PC-3 (cell line): ENCODE data around the gene UVSSA. TPM values are rescaled to one million over a fixed set of nuclear protein-coding genes. Genes with fewer than 3 reads are reported as not detected.

ENCODE experiments used
- ATAC-seq: fragments of 200-7000 bp; cut with Tn5 transposase; 2 replicates; pipeline ENCODE4 v1.9.1; 2020; ENCODE audit warnings: mild to moderate bottlenecking, moderate library complexity
- BruUV-seq: library from RNA; stranded (reverse); fragments of 400-500 nt; replicated peaks from 2 replicates; lab custom pipeline; 2021; lab: Mats Ljungman, UMichigan
- CTCF ChIA-PET: fragments of 300-600 bp; sonication (Branson Sonifier 250); formaldehyde crosslinking; loops from one replicate; lab custom pipeline; 2022; ENCODE audit warnings: antibody characterized with exemption; lab: Charles Lee
- POLR2A ChIA-PET: fragments of 300-600 bp; sonication (Branson Sonifier 250); formaldehyde crosslinking; loops from one replicate; lab custom pipeline; 2022; ENCODE audit warnings: antibody characterized with exemption; ENCODE audit not compliant: unreplicated experiment; lab: Charles Lee
- DNase-seq: peaks from one replicate; pipeline ENCODE4 v3.0.0-alpha.2; 2015
- H2AFZ ChIP-seq: fragments of 300-600 bp; sonication (generic); 2 replicates; pipeline ENCODE4 v1.6.0; 2016; ENCODE audit warnings: antibody characterized with exemption, low read length
- H3F3A ChIP-seq: fragments of 300-600 bp; sonication (generic); one replicate; pipeline ENCODE4 v1.6.0; 2017; ENCODE audit warnings: antibody characterized with exemption, low read length, control low read depth, mild to moderate bottlenecking; ENCODE audit not compliant: unreplicated experiment
- H3K27ac ChIP-seq: fragments of 300-600 bp; sonication (generic); 2 replicates; pipeline ENCODE4 v1.5.1; 2016; ENCODE audit warnings: mild to moderate bottlenecking, low read length
- H3K27me3 ChIP-seq: fragments of 300-600 bp; sonication (generic); 2 replicates; pipeline ENCODE4 v1.6.1; 2016; ENCODE audit warnings: low read length, mixed read lengths
- H3K36me3 ChIP-seq: fragments of 300-600 bp; sonication (generic); 2 replicates; pipeline ENCODE4 v1.6.1; 2016; ENCODE audit warnings: low read depth, mixed run types, low read length, mixed read lengths
- H3K4me1 ChIP-seq: fragments of 300-600 bp; sonication (generic); 2 replicates; pipeline ENCODE4 v1.5.1; 2016; ENCODE audit warnings: low read length; ENCODE audit not compliant: insufficient read depth
- H3K4me2 ChIP-seq: fragments of 300-600 bp; sonication (generic); 2 replicates; pipeline ENCODE4 v1.6.0; 2016; ENCODE audit warnings: low read length
- H3K4me3 ChIP-seq: fragments of 300-600 bp; sonication (generic); 2 replicates; pipeline ENCODE4 v1.5.1; 2016; ENCODE audit warnings: mild to moderate bottlenecking, low read length, mixed read lengths
- H3K79me2 ChIP-seq: fragments of 300-600 bp; sonication (generic); 2 replicates; pipeline ENCODE4 v1.6.1; 2017; ENCODE audit warnings: low read length, mixed read lengths
- H3K9ac ChIP-seq: fragments of 300-600 bp; sonication (generic); 2 replicates; pipeline ENCODE4 v1.6.0; 2016; ENCODE audit warnings: mild to moderate bottlenecking, low read length
- H3K9me2 ChIP-seq: fragments of 300-600 bp; sonication (generic); replicated peaks from 2 replicates; pipeline ENCODE4 v1.6.1; 2016; ENCODE audit warnings: mixed run types, low read length, mixed read lengths
- H3K9me3 ChIP-seq: fragments of 300-600 bp; sonication (generic); 2 replicates; pipeline ENCODE4 v1.6.1; 2016; ENCODE audit warnings: low read length, mixed read lengths
- H4K20me1 ChIP-seq: fragments of 300-600 bp; sonication (generic); 2 replicates; pipeline ENCODE4 v1.6.1; 2016; ENCODE audit warnings: low read length, mixed read lengths
- CTCF ChIP-seq: fragments of 300-600 bp; sonication (generic); conservative IDR thresholded peaks from 2 replicates; pipeline ENCODE4 v1.5.1; 2017; ENCODE audit warnings: antibody characterized with exemption, low read depth, mild to moderate bottlenecking, low read length
- EZH2 ChIP-seq: fragments of 300-600 bp; sonication (generic); IDR thresholded peaks from one replicate; pipeline ENCODE4 v1.6.1; 2017; ENCODE audit warnings: antibody characterized with exemption, mild to moderate bottlenecking, low read length; ENCODE audit not compliant: unreplicated experiment
- EZH2phosphoT487 ChIP-seq: fragments of 300-600 bp; sonication (generic); IDR thresholded peaks from 2 replicates; pipeline ENCODE4 v1.6.1; 2018; ENCODE audit warnings: mild to moderate bottlenecking, antibody characterized with exemption, low read length, borderline replicate concordance
- intact Hi-C: fragments of 100-400 bp; cut with micrococcal nuclease; formaldehyde crosslinking; loops from 2 replicates; pipeline ENCODE4 v1.9.0; 2023
- total RNA-seq: library from RNA; depleted of rRNA; stranded (reverse); fragments of >200 nt; gene quantifications from 2 replicates; pipeline ENCODE4 v1.2.3, GENCODE V29; 2014

The UVSSA gene
- total RNA-seq, 1 experiment from 2014 or later: 6.2 TPM

- Histone ChIP-seq H3K79me2 (peaks cover 65% of the 10 kb centered on the region), H4K20me1 (no peaks in the 10 kb centered on the region), H2AFZ (no peak overlapping the region), H3K4me2 (no peak overlapping the region), H3K9ac (no peak overlapping the region), H3K4me3 (no peak overlapping the region), H3K9me2 (no peaks in the 10 kb centered on the region), H3K9me3 (no peaks in the 10 kb centered on the region), H3K4me1 (peaks cover under 1% of the 10 kb centered on the region; the same call in 1 of the 2 replicates), H3F3A (no peaks in the 10 kb centered on the region), H3K27me3 (no peaks in the 10 kb centered on the region), H3K36me3 (peaks cover 4% of the 10 kb centered on the region), H3K27ac (no peak overlapping the region)
- BruUV-seq: no TSS peak
- no peak for TF ChIP-seq CTCF
- no peak for TF ChIP-seq EZH2phosphoT487
- TF ChIP-seq EZH2: no peak
- DNase-seq (no peak), ATAC-seq (no peak)
- POLR2A ChIA-PET: no interaction called here
- CTCF ChIA-PET: no interaction called here
- intact Hi-C loops: no loop called here
Observed at GRCh38 chr4:1310031-1310795, 36.8 kb upstream of the UVSSA start.

GRCh38 chr4:1310796-1311631 is 36.0 kb upstream of the UVSSA start:
- CTCF ChIA-PET: no interaction called here
- Histone ChIP-seq H3K79me2 (peaks cover 57% of the 10 kb centered on the region), H3F3A (no peaks in the 10 kb centered on the region), H4K20me1 (no peaks in the 10 kb centered on the region), H3K9me2 (no peaks in the 10 kb centered on the region), H3K9me3 (no peaks in the 10 kb centered on the region), H3K4me2 (no peak overlapping the region), H3K36me3 (peaks cover 3% of the 10 kb centered on the region; the same call in 1 of the 2 replicates), H3K27me3 (no peaks in the 10 kb centered on the region), H3K9ac (no peak overlapping the region), H2AFZ (no peak overlapping the region), H3K27ac (no peak overlapping the region), H3K4me1 (no peaks in the 10 kb centered on the region), H3K4me3 (no peak overlapping the region)
- no TSS peak for BruUV-seq
- POLR2A ChIA-PET: no interaction called here
- no peak for ATAC-seq
- intact Hi-C loops: no loop called here
- no peak for TF ChIP-seq EZH2phosphoT487
- TF ChIP-seq EZH2: no peak
- no peak for TF ChIP-seq CTCF
- no peak for DNase-seq
